Astrocyte (in vitro differentiated cells and primary cell): ENCODE data around the gene IMPDH1. TPM values are rescaled to one million over a fixed set of nuclear protein-coding genes. Genes with fewer than 3 reads are reported as not detected.

ENCODE experiments used
- DNase-seq: peaks from one replicate; pipeline ENCODE4 v3.0.0-alpha.2; 2010; ENCODE audit warnings: low read depth
- FAIRE-seq: peaks from 2 replicates; lab custom pipeline; 2011; peaks lifted over from hg19 to GRCh38; lab: Jason Lieb, UNC
- H2AFZ ChIP-seq: 2 replicates; pipeline ENCODE4 v1.6.0; 2012; ENCODE audit warnings: low read depth, low read length, inconsistent platforms
- H3K27ac ChIP-seq: 2 replicates; pipeline ENCODE4 v1.5.1; 2011; ENCODE audit warnings: low read depth, low read length, inconsistent platforms
- H3K27me3 ChIP-seq: 2 replicates; pipeline ENCODE4 v1.6.0; 2011; ENCODE audit warnings: low read length, inconsistent platforms; ENCODE audit not compliant: insufficient read depth
- H3K36me3 ChIP-seq: 2 replicates; pipeline ENCODE4 v1.5.1; 2011; ENCODE audit warnings: low read length, inconsistent platforms; ENCODE audit not compliant: insufficient read depth
- H3K4me1 ChIP-seq: 2 replicates; pipeline ENCODE4 v1.5.1; 2011; ENCODE audit warnings: low read length, inconsistent platforms; ENCODE audit not compliant: insufficient read depth
- H3K4me2 ChIP-seq: 2 replicates; pipeline ENCODE4 v1.6.0; 2012; ENCODE audit warnings: low read length, inconsistent platforms
- H3K4me3 ChIP-seq: 2 replicates; pipeline ENCODE4 v1.5.1; 2011; ENCODE audit warnings: low read depth, mild to moderate bottlenecking, low read length, inconsistent platforms; ENCODE audit not compliant: insufficient read depth
- H3K79me2 ChIP-seq: 2 replicates; pipeline ENCODE4 v1.6.0; 2012; ENCODE audit warnings: mild to moderate bottlenecking, low read length, inconsistent platforms; ENCODE audit not compliant: insufficient read depth
- H3K9ac ChIP-seq: 2 replicates; pipeline ENCODE4 v1.6.0; 2012; ENCODE audit warnings: mild to moderate bottlenecking, low read length, inconsistent platforms
- H3K9me3 ChIP-seq: 2 replicates; pipeline ENCODE4 v1.5.1; 2012; ENCODE audit warnings: low read depth, mild to moderate bottlenecking, low read length, inconsistent platforms; ENCODE audit not compliant: insufficient read depth
- H4K20me1 ChIP-seq: 2 replicates; pipeline ENCODE4 v1.6.0; 2012; ENCODE audit warnings: low read length, inconsistent platforms; ENCODE audit not compliant: insufficient read depth
- H3K27ac Mint-ChIP-seq: one replicate; pipeline ENCODE4 v1.8.0; 2021; ENCODE audit warnings: mild to moderate bottlenecking, mixed read lengths; ENCODE audit not compliant: unreplicated experiment
- H3K27me3 Mint-ChIP-seq: one replicate; pipeline ENCODE4 v1.8.0; 2021; ENCODE audit warnings: low read depth, mixed read lengths; ENCODE audit not compliant: unreplicated experiment
- H3K36me3 Mint-ChIP-seq: one replicate; pipeline ENCODE4 v1.8.0; 2021; ENCODE audit warnings: low read depth, mixed read lengths; ENCODE audit not compliant: unreplicated experiment
- H3K4me1 Mint-ChIP-seq: one replicate; pipeline ENCODE4 v1.8.0; 2021; ENCODE audit warnings: low read depth, mixed read lengths; ENCODE audit not compliant: unreplicated experiment
- H3K4me3 Mint-ChIP-seq: one replicate; pipeline ENCODE4 v1.8.0; 2021; ENCODE audit warnings: mild to moderate bottlenecking, moderate library complexity, mixed read lengths; ENCODE audit not compliant: unreplicated experiment
- H3K9me3 Mint-ChIP-seq: one replicate; pipeline ENCODE4 v1.8.0; 2021; ENCODE audit warnings: mild to moderate bottlenecking, mixed read lengths; ENCODE audit not compliant: unreplicated experiment
- EZH2 ChIP-seq: IDR thresholded peaks from 2 replicates; pipeline ENCODE4 v1.6.1; 2012; ENCODE audit warnings: mild to moderate bottlenecking, low read length, inconsistent platforms; ENCODE audit not compliant: insufficient read depth
- total RNA-seq: library from RNA; stranded (reverse); gene quantifications from 2 replicates; pipeline ENCODE4 v1.2.1, GENCODE V29; 2021
- TF ChIP-seq, protein P1 (sequence below): IDR thresholded peaks from 2 replicates; pipeline ENCODE4 v1.5.1; 2011; ENCODE audit warnings: low read depth, mild to moderate bottlenecking, inconsistent platforms, low read length, moderate library complexity; ENCODE audit not compliant: insufficient read depth

Gene IMPDH1
- total RNA-seq, 1 donor from 2014 or later: 43.9 TPM

- H3K27me3 ChIP-seq: peaks cover 13% of the 10 kb centered on the region
- no peak overlapping the region for H2AFZ ChIP-seq
- DNase-seq: no peak
These were observed 20.4 kb upstream of the IMPDH1 start for GRCh38 chr7:128430207-128430606.

GRCh38 chr7:128427289-128427891 lies 17.6 kb upstream of the IMPDH1 start:
- no peaks in the 10 kb centered on the region for H3K4me1 Mint-ChIP-seq
- H3K4me3 Mint-ChIP-seq: no peak overlapping the region
- Histone ChIP-seq H3K27ac (no peak overlapping the region), H3K36me3 (no peaks in the 10 kb centered on the region), H3K4me3 (no peak overlapping the region), H3K27me3 (peaks cover 7% of the 10 kb centered on the region), H3K4me1 (no peaks in the 10 kb centered on the region), H3K4me2 (no peak overlapping the region), H3K9me3 (no peaks in the 10 kb centered on the region), H2AFZ (no peak overlapping the region), H3K79me2 (no peaks in the 10 kb centered on the region), H3K9ac (no peak overlapping the region), H4K20me1 (no peaks in the 10 kb centered on the region)
- no peak for TF ChIP-seq EZH2
- TF ChIP-seq, protein P1, sequence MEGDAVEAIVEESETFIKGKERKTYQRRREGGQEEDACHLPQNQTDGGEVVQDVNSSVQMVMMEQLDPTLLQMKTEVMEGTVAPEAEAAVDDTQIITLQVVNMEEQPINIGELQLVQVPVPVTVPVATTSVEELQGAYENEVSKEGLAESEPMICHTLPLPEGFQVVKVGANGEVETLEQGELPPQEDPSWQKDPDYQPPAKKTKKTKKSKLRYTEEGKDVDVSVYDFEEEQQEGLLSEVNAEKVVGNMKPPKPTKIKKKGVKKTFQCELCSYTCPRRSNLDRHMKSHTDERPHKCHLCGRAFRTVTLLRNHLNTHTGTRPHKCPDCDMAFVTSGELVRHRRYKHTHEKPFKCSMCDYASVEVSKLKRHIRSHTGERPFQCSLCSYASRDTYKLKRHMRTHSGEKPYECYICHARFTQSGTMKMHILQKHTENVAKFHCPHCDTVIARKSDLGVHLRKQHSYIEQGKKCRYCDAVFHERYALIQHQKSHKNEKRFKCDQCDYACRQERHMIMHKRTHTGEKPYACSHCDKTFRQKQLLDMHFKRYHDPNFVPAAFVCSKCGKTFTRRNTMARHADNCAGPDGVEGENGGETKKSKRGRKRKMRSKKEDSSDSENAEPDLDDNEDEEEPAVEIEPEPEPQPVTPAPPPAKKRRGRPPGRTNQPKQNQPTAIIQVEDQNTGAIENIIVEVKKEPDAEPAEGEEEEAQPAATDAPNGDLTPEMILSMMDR: peak; percentile 75
- DNase-seq: peak; percentile 25
- no peaks in the 10 kb centered on the region for H3K36me3 Mint-ChIP-seq
- no peak overlapping the region for H3K27ac Mint-ChIP-seq
- H3K27me3 Mint-ChIP-seq: peaks cover 23% of the 10 kb centered on the region
- no peaks in the 10 kb centered on the region for H3K9me3 Mint-ChIP-seq
- no peak for FAIRE-seq

More at GRCh38 chr7:128430207-128430606, 20.4 kb upstream of the IMPDH1 start:
- no peak overlapping the region for H3K27ac Mint-ChIP-seq
- no peaks in the 10 kb centered on the region for H4K20me1 ChIP-seq
- no peak overlapping the region for H3K4me2 ChIP-seq
- H3K4me3 Mint-ChIP-seq: no peak overlapping the region
- no peaks in the 10 kb centered on the region for H3K9me3 ChIP-seq
- H3K27me3 Mint-ChIP-seq: peaks cover 10% of the 10 kb centered on the region
- no peak overlapping the region for H3K9ac ChIP-seq
- H3K4me1 Mint-ChIP-seq: no peaks in the 10 kb centered on the region
- no peaks in the 10 kb centered on the region for H3K36me3 Mint-ChIP-seq
- no peaks in the 10 kb centered on the region for H3K9me3 Mint-ChIP-seq
- no peaks in the 10 kb centered on the region for H3K36me3 ChIP-seq
- no peak overlapping the region for H3K27ac ChIP-seq
- H3K79me2 ChIP-seq: no peaks in the 10 kb centered on the region
- no peak overlapping the region for H3K4me3 ChIP-seq
- H3K4me1 ChIP-seq: no peaks in the 10 kb centered on the region
- TF ChIP-seq EZH2: no peak
- TF ChIP-seq, protein P1: no peak
- no peak for FAIRE-seq

GRCh38 chr7:128425850-128426249 lies 16.1 kb upstream of the IMPDH1 start:
- no peak for TF ChIP-seq EZH2
- TF ChIP-seq, protein P1: peak; percentile 93
- no peak overlapping the region for H3K4me2 ChIP-seq
- H3K79me2 ChIP-seq: no peaks in the 10 kb centered on the region
- Mint-ChIP-seq H3K36me3 (no peaks in the 10 kb centered on the region), H3K27ac (no peak overlapping the region), H3K9me3 (no peaks in the 10 kb centered on the region), H3K27me3 (peaks cover 21% of the 10 kb centered on the region), H3K4me3 (no peak overlapping the region), H3K4me1 (peaks cover 3% of the 10 kb centered on the region)
- no peaks in the 10 kb centered on the region for H4K20me1 ChIP-seq
- no peaks in the 10 kb centered on the region for H3K4me1 ChIP-seq
- H3K9me3 ChIP-seq: no peaks in the 10 kb centered on the region
- no peak overlapping the region for H3K4me3 ChIP-seq
- no peaks in the 10 kb centered on the region for H3K27me3 ChIP-seq
- FAIRE-seq (no peak), DNase-seq (no peak)
- H3K9ac ChIP-seq: no peak overlapping the region
- no peak overlapping the region for H3K27ac ChIP-seq
- no peaks in the 10 kb centered on the region for H3K36me3 ChIP-seq
- no peak overlapping the region for H2AFZ ChIP-seq
